Motor neuron (in vitro differentiated cells): ENCODE data around the gene SUN1. TPM values are rescaled to one million over a fixed set of nuclear protein-coding genes. Genes with fewer than 3 reads are reported as not detected.
"Not testable (repeated sequence)": the region's sequence is repeated elsewhere in the genome, so short reads cannot be mapped to it uniquely, and the experiment has no call there.

Experiments
- ATAC-seq, 8 experiments: fragments of 200-7000 bp; cut with Tn5 transposase; replicated peaks in 6 of 8; 2 replicates each; pipeline ENCODE4 v1.8.0; 2021; ENCODE audit warnings: mild to moderate bottlenecking in 8 of 8, moderate library complexity in 8 of 8
- H3K27ac ChIP-seq, 2 donors: fragments of 250-450 bp; sonication (Bioruptor Pico); 2 replicates each; pipeline ENCODE4 v1.9.0; 2021; ENCODE audit warnings: antibody characterized with exemption in 2 of 2, mild to moderate bottlenecking in 2 of 2, moderate library complexity in 1 of 2
- H3K4me1 ChIP-seq, 2 donors: fragments of 250-450 bp; sonication (Bioruptor Pico); replicated peaks in 1 of 2; 2 replicates each; pipeline ENCODE4 v1.6.1; 2021; ENCODE audit warnings: antibody characterized with exemption in 2 of 2, mild to moderate bottlenecking in 2 of 2, moderate library complexity in 1 of 2
- H3K4me3 ChIP-seq, 5 donors: fragments of 250-450 bp; sonication (Bioruptor Pico); 2 replicates each; pipeline ENCODE4 v1.9.0; 2021; ENCODE audit warnings: antibody characterized with exemption in 5 of 5, mild to moderate bottlenecking in 5 of 5, moderate library complexity in 4 of 5
- WGBS, 10 experiments: fragments of 450-650 bp; shearing (Covaris generic); methylation state at CpG; one replicate each; pipeline ENCODE4 v1.0.0; 2022; 5-methylcytosine and 5-hydroxymethylcytosine counted together
- in situ Hi-C, 9 experiments: fragments of 400-800 bp; cut with MboI; loops; one replicate each; pipeline ENCODE4 v1.15.0; 2021; ENCODE audit warnings: low sequenced_read_pairs in 9 of 9, low pct_unique_long_range_greater_than_20kb in 2 of 9; ENCODE audit not compliant: unreplicated experiment in 9 of 9
- total RNA-seq, 8 experiments: library from RNA; unstranded; fragments of 300-600 nt; gene quantifications; 2 replicates each; pipeline versions ENCODE4 v1.2.3 to v1.2.4, GENCODE V29; 2022

Gene SUN1
- total RNA-seq, 8 experiments from 2014 or later: 30.8 to 102 (median 53.0) TPM

GRCh38 chr7:871900-872537, 39.7 kb downstream of the SUN1 start:
- H3K4me1 ChIP-seq: peaks cover 18 to 29% of the 10 kb centered on the region in 2 donors
- WGBS, 10 experiments: 50 to 100% (median 93%) methylated on average over 1 to 6 of the region's 14 CpGs; no CpG with 5 or more reads in 2 of the 10 experiments
- no peak overlapping the region for H3K4me3 ChIP-seq
- in situ Hi-C loops: no loop called here
- no peak for ATAC-seq
- H3K27ac ChIP-seq: no peak overlapping the region

DNA sequence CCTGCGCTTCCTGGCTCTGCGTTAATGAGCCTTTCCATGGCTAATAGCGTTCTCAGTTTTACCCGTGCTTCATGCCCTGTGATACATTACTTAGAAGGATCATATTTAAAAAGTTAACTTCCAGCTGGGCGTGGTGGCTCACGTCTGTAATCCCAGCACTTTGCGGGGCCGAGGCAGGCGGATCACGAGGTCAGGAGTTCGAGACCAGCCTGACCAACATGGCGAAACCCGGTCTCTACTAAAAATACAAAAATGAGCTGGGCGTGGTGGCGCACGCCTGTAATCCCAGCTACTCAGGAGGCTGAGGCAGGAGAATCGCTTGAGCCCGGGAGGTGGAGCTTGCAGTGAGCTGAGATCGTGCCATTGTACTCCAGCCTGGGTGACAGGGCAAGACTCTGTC, 40.4 kb downstream of the SUN1 start:
- WGBS, 10 experiments: 80 to 100% (median 95%) methylated on average over 1 to 7 of the region's 19 CpGs; no CpG with 5 or more reads in 6 of the 10 experiments
- H3K27ac ChIP-seq: peak overlapping the region in 1 of 2 donors; percentile 58
- in situ Hi-C loops, ATAC-seq, H3K4me3 ChIP-seq: not testable (repeated sequence)
- peaks cover 18 to 29% of the 10 kb centered on the region in 2 donors for H3K4me1 ChIP-seq

GRCh38 chr7:873367-874002, 41.2 kb downstream of the SUN1 start:
- WGBS, 10 experiments: 8 to 90% (median 42%) methylated on average over 2 to 13 of the region's 18 CpGs; no CpG with 5 or more reads in 1 of the 10 experiments
- Histone ChIP-seq H3K4me1 (peaks cover 22 to 31% of the 10 kb centered on the region in 2 donors), H3K4me3 (no peak overlapping the region), H3K27ac (peak overlapping the region; percentile 38 to 86)
- peak; percentile 26 to 55 (median 42) for ATAC-seq
- in situ Hi-C loops: no loop called here

DNA sequence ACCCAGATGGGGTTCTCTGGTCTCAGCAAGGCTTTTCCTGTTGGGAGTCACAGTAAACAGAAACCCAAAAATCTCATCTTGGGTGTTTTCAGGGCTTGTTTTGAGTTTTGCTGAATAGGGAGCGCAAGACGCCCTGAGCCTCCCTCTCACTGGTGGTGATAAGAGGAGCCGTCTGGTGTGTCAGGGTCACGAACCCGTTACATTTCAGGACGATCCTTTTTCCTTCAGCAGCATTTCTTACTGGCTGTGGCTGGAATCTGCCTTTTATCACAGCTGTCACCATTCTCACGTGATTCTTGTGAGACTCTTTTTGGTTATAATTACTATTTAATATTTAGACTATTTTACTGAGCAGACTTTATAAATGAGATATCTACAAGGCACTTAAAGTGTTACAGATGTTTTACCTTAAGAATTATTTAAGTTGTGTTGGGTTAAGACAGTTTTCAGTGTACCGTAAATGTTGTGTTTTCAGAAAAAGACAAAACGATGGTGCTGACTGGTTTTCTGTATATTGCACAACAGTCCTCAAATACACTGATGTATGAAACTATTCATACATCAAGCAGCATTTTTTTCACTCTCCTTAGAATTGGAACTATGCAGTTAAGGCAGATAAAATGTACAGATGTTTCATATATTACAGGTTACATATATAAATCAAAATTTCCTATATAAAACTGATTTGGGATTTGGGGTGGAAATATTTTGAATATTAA, 41.9 kb downstream of the SUN1 start:
- WGBS, 10 experiments: 51 to 95% (median 72%) methylated on average over 3 to 9 of the region's 9 CpGs
- H3K4me3 ChIP-seq: no peak overlapping the region
- H3K27ac ChIP-seq: peak overlapping the region; percentile 38 to 86
- H3K4me1 ChIP-seq: peaks cover 25 to 34% of the 10 kb centered on the region in 2 donors
- no peak for ATAC-seq
- in situ Hi-C loops: no loop called here

GRCh38 chr7:875051-875450, 42.8 kb downstream of the SUN1 start:
- in situ Hi-C loops: no loop called here
- Histone ChIP-seq H3K4me3 (no peak overlapping the region), H3K4me1 (peaks cover 25 to 34% of the 10 kb centered on the region in 2 donors), H3K27ac (peak overlapping the region in 1 of 2 donors; percentile 85)
- 79 to 100% (median 92%) methylated on average over 1 to 6 of the region's 7 CpGs; no CpG with 5 or more reads in 2 of the 10 experiments for WGBS, 10 experiments
- no peak for ATAC-seq

DNA sequence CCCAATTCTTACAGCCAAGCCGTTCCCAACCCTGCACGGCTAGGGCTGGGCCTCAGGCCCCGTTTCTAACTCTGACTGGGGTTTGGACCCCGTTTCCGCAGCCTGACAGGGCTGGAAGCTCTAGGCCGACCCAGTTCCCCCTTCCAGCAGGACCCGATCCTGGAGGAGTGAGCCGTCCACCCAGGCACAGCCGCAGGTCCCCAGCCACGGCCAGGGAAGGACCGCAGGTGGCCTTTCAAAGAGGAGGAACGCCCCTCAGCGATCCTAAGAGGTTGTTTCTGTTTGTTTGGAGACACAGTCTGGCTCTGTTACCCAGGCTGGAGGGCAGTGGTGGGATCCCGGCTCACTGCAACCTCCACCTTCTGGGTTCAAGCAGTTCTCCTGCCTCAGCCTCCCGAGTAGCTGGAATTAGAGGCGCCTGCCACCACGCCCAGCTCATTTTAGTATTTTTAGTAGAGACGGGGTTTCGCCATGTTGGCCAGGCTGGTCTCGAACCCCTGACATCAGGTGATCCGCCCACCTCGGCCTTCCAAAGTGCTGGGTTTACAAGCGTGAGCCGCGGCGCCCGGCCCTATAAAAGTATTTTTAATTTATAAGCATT, 43.3 kb downstream of the SUN1 start:
- WGBS, 10 experiments: 28 to 100% (median 86%) methylated on average over 1 to 12 of the region's 27 CpGs; no CpG with 5 or more reads in 2 of the 10 experiments
- in situ Hi-C loops: no loop called here
- Histone ChIP-seq H3K27ac (peak overlapping the region; percentile 81 to 85), H3K4me1 (peaks cover 25 to 34% of the 10 kb centered on the region in 2 donors), H3K4me3 (peak overlapping the region in 3 of 5 donors; percentile 9 to 15 (median 13))
- no peak for ATAC-seq

- WGBS, 10 experiments: 0 to 20% (median 0%) methylated on average over 1 to 8 of the region's 129 CpGs; no CpG with 5 or more reads in 5 of the 10 experiments
- ATAC-seq: peak; percentile 77 to 87 (median 81)
- peaks cover 25 to 34% of the 10 kb centered on the region in 2 donors for H3K4me1 ChIP-seq
- H3K4me3 ChIP-seq: peak within 1 kb of the TSS; percentile 78 to 95 (median 87)
- peak within 1 kb of the TSS; percentile 95 to 97 for H3K27ac ChIP-seq
- in situ Hi-C loops: no loop called here
These were observed 44.0 kb downstream of the SUN1 start, which contains the start of gene GET4 for GRCh38 chr7:876077-876971. Gene GET4, plus strand, starts transcription at chr7:876554. Its CDS starts 92 bp downstream, at chr7:876646.

DNA sequence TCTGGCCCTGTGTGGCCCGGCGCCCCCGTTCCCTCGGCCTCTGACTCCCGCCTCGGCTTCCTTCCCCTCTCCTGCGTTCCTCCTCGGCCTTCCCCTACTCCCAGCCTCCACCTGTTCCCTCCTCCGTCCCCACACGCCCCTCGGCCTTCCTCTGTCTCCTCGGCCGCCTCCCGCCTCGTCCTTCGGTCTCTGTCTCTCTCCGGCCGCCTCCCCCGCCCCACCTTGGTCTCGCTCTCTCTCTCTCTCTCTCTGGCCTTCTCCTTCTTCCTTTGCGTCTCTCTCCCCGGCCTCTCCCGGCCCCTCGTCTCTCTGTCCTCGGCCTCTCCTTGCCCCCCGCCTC, 44.7 kb downstream of the SUN1 start:
- Histone ChIP-seq H3K27ac (peak overlapping the region; percentile 95 to 97), H3K4me3 (peak overlapping the region; percentile 78 to 95 (median 87)), H3K4me1 (peaks cover 25 to 34% of the 10 kb centered on the region in 2 donors)
- peak in 7 of 8 experiments; percentile 15 to 47 (median 32) for ATAC-seq
- in situ Hi-C loops: no loop called here
- no CpG with 5 or more reads among the region's 26 CpGs for WGBS, 10 experiments

DNA sequence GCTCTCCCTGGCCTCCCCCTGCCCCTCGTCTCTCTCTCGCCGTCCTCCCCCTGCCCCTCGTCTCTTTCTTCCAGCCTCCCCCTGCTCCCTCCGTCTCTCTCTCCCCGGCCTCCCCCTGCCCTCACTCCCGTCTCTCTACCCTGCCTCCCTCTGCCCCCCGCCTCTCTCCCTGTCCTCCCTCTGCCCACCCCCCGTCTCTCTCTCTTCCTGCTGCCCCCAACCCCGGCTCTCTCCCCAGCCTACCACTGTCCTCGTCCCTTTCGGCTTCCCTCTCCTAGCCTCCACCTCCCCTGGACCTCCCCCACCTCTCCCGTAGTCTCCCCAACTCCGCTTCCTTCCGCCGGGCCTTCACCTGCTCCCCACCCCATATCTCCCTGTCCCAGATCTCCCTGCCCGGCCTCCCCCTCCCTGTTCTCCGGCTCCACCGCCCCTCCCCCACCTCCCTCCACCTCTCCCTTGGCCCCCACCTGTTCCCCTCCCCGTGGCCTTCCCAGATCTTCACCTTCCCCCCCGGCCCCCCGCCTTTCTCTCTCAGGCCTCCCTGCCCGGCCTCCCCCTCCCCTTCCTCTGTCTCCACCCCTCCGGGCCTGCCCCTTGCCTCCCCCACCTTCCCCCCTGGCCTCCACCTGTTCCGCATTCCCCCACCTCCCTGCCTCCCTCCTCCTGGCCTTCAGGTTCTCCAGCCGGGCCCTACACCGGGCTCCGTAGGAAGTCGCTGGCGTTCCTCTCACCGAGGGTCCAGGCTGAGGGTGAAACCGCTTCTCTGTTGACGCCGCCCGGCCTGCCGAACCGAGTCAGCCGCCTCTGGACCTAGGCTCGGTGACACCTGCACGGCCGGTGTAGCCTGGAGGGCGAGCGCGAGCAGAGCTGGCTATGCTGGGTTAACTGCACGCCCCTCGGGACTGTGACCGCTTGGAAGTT, 45.3 kb downstream of the SUN1 start:
- Histone ChIP-seq H3K4me3 (peak overlapping the region; percentile 78 to 95 (median 87)), H3K4me1 (peaks cover 25 to 34% of the 10 kb centered on the region in 2 donors), H3K27ac (peak overlapping the region; percentile 95 to 97)
- 0% methylated on average over 9 of the region's 47 CpGs; no CpG with 5 or more reads in 9 of the 10 experiments for WGBS, 10 experiments
- peak in 4 of 8 experiments; percentile 2 to 21 (median 18) for ATAC-seq
- in situ Hi-C loops: no loop called here

GRCh38 chr7:879093-879492, 46.8 kb downstream of the SUN1 start:
- H3K27ac ChIP-seq: no peak overlapping the region
- in situ Hi-C loops: no loop called here
- no peak for ATAC-seq
- 83 to 100% (median 91%) methylated on average over 1 to 8 of the region's 15 CpGs; no CpG with 5 or more reads in 4 of the 10 experiments for WGBS, 10 experiments
- peaks cover 16 to 23% of the 10 kb centered on the region in 2 donors for H3K4me1 ChIP-seq
- H3K4me3 ChIP-seq: no peak overlapping the region

DNA sequence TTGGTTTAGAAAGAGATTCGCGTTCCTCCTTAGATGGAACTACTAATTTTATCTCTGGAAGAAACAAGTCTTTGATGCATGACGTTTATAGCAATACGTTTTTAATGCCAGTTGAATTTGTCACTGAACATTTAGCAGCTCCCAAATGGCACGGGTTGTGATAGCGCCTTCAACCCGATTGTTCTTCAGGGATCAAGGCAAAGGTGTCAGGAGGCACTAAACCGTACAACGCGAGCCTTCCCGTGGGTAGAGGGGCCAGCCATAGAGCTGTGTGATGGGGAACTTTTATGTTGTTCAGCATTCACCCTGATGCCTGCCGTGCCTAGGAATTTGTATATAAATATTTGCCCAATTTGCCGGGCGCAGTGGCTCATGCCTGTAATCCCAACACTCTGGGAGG, 47.4 kb downstream of the SUN1 start:
- Histone ChIP-seq H3K4me3 (no peak overlapping the region), H3K4me1 (peaks cover 12 to 18% of the 10 kb centered on the region in 2 donors), H3K27ac (no peak overlapping the region)
- ATAC-seq: no peak
- in situ Hi-C loops: no loop called here
- WGBS, 10 experiments: 73 to 100% (median 91%) methylated on average over 2 to 12 of the region's 14 CpGs; no CpG with 5 or more reads in 1 of the 10 experiments
